ENCODE data around the gene SLC26A1.

Gene SLC26A1

DNA sequence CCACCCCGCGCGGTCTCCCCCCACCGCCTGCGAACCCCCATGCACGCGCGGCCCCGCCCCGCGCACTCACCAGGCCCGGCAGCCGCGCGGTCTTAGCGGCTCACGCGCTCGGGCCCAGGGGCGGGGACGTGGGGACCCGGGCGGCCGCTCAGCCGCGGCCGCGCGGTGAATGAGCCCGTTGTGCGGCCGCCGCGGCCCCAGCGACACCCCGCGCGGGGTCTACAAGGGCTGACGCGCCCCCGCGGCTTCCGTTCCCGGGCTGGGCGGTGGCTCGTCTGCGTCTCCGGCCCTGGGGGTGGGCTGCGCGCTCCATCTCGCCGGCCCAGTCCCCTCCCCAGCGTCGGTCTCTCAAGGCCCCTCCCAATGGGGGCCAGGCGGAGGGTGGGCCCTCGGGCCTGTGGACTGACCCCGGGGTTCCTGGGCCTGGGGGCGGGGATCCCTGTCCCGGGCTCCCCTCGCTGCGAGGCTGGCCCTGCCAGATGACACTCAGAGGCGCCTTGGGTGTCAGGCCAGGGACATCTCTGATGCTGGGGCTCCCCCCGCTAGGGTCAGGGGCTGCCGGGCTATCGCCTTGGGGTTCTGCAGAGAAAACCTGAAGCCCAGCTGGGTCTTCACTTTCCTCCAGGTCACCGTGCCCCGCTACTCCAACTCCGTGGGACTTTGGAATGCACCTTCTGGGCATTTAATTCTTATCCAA lies 4.3 kb upstream of the SLC26A1 start:
- DNase-seq, result no peak
- Histone ChIP-seq H3K4me1 (ENCODE audit: low read length) (no peaks in the 10 kb centered on the region), H3K79me2 (ENCODE audit: low read length) (no peaks in the 10 kb centered on the region), H3K36me3 (replicated peaks; ENCODE audit: insufficient read depth, low read length) (no peaks in the 10 kb centered on the region), H3K27me3 (replicated peaks; ENCODE audit: insufficient read depth, low read length) (no peaks in the 10 kb centered on the region), H3K9me2 (replicated peaks; ENCODE audit: insufficient read depth, low read length) (no peaks in the 10 kb centered on the region), H2AFZ (ENCODE audit: low read length) (no peak overlapping the region), H3K4me2 (ENCODE audit: low read depth, low read length) (no peak overlapping the region), H3K9me3 (replicated peaks; ENCODE audit: insufficient read depth, low read length) (no peaks in the 10 kb centered on the region), H4K20me1 (ENCODE audit: insufficient read depth, low read length) (no peaks in the 10 kb centered on the region), H3K9ac (ENCODE audit: low read length) (no peak overlapping the region), H3K4me3 (ENCODE audit: low read length) (no peak overlapping the region), H3F3A (ENCODE audit: insufficient read depth, low read length) (no peaks in the 10 kb centered on the region), H3K27ac (ENCODE audit: low read length) (no peak overlapping the region)
- TF ChIP-seq EZH2phosphoT487 (IDR thresholded peaks at IDR 0.05; ENCODE audit: low read length) (no peak), EZH2 (optimal IDR thresholded peaks at IDR 0.05; ENCODE audit: low read depth, low read length) (no peak)
- TF ChIP-seq, protein P1, sequence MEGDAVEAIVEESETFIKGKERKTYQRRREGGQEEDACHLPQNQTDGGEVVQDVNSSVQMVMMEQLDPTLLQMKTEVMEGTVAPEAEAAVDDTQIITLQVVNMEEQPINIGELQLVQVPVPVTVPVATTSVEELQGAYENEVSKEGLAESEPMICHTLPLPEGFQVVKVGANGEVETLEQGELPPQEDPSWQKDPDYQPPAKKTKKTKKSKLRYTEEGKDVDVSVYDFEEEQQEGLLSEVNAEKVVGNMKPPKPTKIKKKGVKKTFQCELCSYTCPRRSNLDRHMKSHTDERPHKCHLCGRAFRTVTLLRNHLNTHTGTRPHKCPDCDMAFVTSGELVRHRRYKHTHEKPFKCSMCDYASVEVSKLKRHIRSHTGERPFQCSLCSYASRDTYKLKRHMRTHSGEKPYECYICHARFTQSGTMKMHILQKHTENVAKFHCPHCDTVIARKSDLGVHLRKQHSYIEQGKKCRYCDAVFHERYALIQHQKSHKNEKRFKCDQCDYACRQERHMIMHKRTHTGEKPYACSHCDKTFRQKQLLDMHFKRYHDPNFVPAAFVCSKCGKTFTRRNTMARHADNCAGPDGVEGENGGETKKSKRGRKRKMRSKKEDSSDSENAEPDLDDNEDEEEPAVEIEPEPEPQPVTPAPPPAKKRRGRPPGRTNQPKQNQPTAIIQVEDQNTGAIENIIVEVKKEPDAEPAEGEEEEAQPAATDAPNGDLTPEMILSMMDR (IDR thresholded peaks at IDR 0.05; ENCODE audit: low read length), result no peak

DNA sequence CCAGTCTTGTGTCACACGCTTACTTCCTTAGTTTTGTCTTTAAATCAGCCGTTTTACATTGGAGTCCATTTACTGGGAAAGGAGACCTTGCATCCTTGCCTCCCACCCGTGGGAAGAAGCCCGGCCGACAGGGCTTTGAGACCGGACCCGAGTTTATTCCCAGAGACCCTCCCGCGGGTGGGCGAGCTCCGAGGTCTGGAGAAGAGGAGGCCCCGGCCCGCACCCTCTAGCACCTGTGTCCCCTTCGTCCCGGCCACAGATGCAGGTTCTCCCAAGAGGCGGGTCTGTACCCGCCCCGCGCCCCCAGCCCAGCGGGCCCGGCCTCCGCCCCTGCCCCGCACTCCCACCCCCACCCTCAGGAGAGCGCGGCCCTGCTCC lies 3.8 kb upstream of the SLC26A1 start:
- H2AFZ ChIP-seq (ENCODE audit: low read length), result no peak overlapping the region
- no peak overlapping the region for H3K9ac ChIP-seq (ENCODE audit: low read length)
- no peaks in the 10 kb centered on the region for H3K79me2 ChIP-seq (ENCODE audit: low read length)
- no peaks in the 10 kb centered on the region for H3K9me3 ChIP-seq (replicated peaks; ENCODE audit: insufficient read depth, low read length)
- H3K4me2 ChIP-seq (ENCODE audit: low read depth, low read length), result no peak overlapping the region
- H3K27me3 ChIP-seq (replicated peaks; ENCODE audit: insufficient read depth, low read length), result no peaks in the 10 kb centered on the region
- TF ChIP-seq EZH2phosphoT487 (IDR thresholded peaks at IDR 0.05; ENCODE audit: low read length), result no peak
- TF ChIP-seq, protein P1 (IDR thresholded peaks at IDR 0.05; ENCODE audit: low read length), result no peak
- TF ChIP-seq EZH2 (optimal IDR thresholded peaks at IDR 0.05; ENCODE audit: low read depth, low read length), result no peak
- H3K36me3 ChIP-seq (replicated peaks; ENCODE audit: insufficient read depth, low read length), result no peaks in the 10 kb centered on the region
- H3K27ac ChIP-seq (ENCODE audit: low read length), result no peak overlapping the region
- no peaks in the 10 kb centered on the region for H3F3A ChIP-seq (ENCODE audit: insufficient read depth, low read length)
- no peak overlapping the region for H3K4me3 ChIP-seq (ENCODE audit: low read length)
- H3K9me2 ChIP-seq (replicated peaks; ENCODE audit: insufficient read depth, low read length), result no peaks in the 10 kb centered on the region
- H4K20me1 ChIP-seq (ENCODE audit: insufficient read depth, low read length), result no peaks in the 10 kb centered on the region
- no peak for DNase-seq
- H3K4me1 ChIP-seq (ENCODE audit: low read length), result no peaks in the 10 kb centered on the region

DNA sequence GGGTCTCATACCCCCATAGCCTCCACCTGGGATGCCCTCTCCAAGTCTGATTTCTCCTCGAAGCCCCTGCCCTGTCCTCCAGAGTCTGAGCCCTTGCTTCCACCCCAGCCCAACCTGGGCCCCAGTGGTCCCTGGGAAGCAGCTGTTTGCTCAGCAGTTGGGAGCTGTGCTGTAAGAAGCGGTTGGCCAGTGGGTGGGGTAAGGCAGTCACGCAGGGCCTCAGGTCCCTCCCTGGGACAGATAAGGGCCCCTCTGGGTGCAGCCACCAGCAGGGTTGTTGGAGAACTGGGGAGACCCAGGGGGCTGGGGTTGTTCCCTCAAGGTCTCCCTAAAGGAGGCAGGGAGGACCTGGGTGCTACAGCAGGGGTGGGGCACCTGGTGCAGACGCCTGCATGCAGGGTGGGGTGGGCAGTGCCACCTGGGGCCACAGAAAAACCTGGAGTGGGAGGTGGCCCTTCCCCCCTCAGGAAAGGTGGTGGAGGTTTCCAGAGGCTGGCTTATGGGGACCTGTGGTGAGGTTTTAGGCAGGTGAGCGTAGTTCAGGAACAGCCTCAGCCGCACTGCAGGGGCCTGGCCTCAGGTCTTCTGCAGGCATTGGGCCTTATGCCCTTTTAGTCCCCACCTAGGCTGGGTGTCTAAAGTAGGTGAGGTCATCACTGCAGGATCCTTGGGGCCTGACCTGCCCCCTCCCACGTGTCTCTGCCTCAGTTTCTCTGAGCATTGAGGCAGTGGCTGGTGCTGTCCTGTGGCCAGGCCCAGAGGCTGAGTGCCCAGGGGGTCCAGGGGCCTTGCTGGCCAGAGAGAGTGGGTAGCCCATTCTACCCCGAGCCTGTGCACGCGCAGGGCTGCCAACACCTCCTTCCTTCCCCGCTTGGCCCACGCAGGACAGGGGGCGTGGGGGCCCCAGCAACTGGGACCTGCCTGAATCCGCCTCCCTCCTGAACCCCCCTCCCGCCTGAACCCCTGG lies 3.1 kb upstream of the SLC26A1 start:
- no peak for DNase-seq
- no peak overlapping the region for H3K4me2 ChIP-seq (ENCODE audit: low read depth, low read length)
- no peaks in the 10 kb centered on the region for H3K9me3 ChIP-seq (replicated peaks; ENCODE audit: insufficient read depth, low read length)
- no peaks in the 10 kb centered on the region for H4K20me1 ChIP-seq (ENCODE audit: insufficient read depth, low read length)
- H3K4me1 ChIP-seq (ENCODE audit: low read length), result no peaks in the 10 kb centered on the region
- no peaks in the 10 kb centered on the region for H3K79me2 ChIP-seq (ENCODE audit: low read length)
- no peaks in the 10 kb centered on the region for H3K36me3 ChIP-seq (replicated peaks; ENCODE audit: insufficient read depth, low read length)
- H3K4me3 ChIP-seq (ENCODE audit: low read length), result no peak overlapping the region
- no peak overlapping the region for H2AFZ ChIP-seq (ENCODE audit: low read length)
- no peaks in the 10 kb centered on the region for H3K27me3 ChIP-seq (replicated peaks; ENCODE audit: insufficient read depth, low read length)
- H3F3A ChIP-seq (ENCODE audit: insufficient read depth, low read length), result no peaks in the 10 kb centered on the region
- TF ChIP-seq EZH2 (optimal IDR thresholded peaks at IDR 0.05; ENCODE audit: low read depth, low read length) (no peak), EZH2phosphoT487 (IDR thresholded peaks at IDR 0.05; ENCODE audit: low read length) (no peak)
- TF ChIP-seq, protein P1 (IDR thresholded peaks at IDR 0.05; ENCODE audit: low read length), result no peak
- H3K9me2 ChIP-seq (replicated peaks; ENCODE audit: insufficient read depth, low read length), result no peaks in the 10 kb centered on the region
- H3K27ac ChIP-seq (ENCODE audit: low read length), result no peak overlapping the region
- H3K9ac ChIP-seq (ENCODE audit: low read length), result no peak overlapping the region

All from MM.1S (cell line).